GM10266 (cell line): ENCODE data around the gene HSD17B11.
A peak's percentile ranks its signal among the peaks of the same experiment; 100 is the strongest.
"Not testable (repeated sequence)": the region's sequence is repeated elsewhere in the genome, so short reads cannot be mapped to it uniquely, and the experiment has no call there.

Experiments
- DNase-seq: peaks from one replicate; pipeline ENCODE4 v3.0.0; 2012; ENCODE audit errors: extremely low spot score
- CTCF ChIP-seq: IDR thresholded peaks from 2 replicates; pipeline ENCODE4 v1.5.1; 2012; ENCODE audit warnings: mild to moderate bottlenecking, low read depth; ENCODE audit not compliant: control insufficient read depth, insufficient read depth; ENCODE audit errors: missing control alignments

Gene HSD17B11

GRCh38 chr4:87310691-87311335 lies 80.2 kb downstream of the HSD17B11 start:
- no peak for TF ChIP-seq CTCF
- DNase-seq, result no peak

DNA sequence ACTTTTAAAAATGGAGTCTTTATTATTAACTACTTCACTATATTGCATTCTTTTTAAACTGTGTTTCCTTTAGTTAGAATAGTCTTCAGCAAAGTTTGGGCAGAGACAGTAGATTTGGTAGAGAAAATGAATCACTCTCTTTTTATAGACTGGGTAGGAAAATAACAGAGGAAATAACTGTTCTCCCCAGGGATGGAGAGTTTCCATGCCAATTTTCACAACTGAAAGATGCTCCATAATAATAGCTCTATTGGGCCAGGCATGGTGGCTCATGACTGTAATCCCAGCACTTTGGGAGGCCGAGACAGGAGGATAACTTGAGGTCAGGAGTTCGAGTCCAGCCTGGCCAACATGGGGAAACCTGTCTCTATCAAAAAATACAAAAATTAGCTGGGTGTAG lies 81.4 kb downstream of the HSD17B11 start:
- no peak for TF ChIP-seq CTCF
- DNase-seq, result no peak

GRCh38 chr4:87306056-87306455 lies 84.9 kb downstream of the HSD17B11 start:
- DNase-seq, result peak; percentile 15
- no peak for TF ChIP-seq CTCF

DNA sequence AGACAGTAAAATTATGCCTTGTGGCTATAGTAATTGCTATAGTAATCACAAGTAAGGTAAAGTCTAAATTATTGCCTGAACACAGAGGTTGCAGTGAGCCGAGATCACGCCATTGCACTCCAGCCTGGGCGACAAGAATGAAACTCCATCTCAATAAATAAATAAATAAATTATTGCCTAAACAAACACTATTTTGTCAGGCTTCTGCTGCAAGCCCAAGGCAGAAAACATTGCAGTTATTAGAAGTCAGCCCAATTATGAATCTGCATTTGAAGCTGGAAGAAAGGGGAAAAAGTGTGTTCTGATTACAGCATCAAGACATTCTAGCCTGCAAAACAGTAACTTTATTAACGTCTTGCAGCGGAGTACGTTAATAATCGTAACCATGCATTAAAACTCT lies 85.4 kb downstream of the HSD17B11 start:
- no peak for DNase-seq
- no peak for TF ChIP-seq CTCF

DNA sequence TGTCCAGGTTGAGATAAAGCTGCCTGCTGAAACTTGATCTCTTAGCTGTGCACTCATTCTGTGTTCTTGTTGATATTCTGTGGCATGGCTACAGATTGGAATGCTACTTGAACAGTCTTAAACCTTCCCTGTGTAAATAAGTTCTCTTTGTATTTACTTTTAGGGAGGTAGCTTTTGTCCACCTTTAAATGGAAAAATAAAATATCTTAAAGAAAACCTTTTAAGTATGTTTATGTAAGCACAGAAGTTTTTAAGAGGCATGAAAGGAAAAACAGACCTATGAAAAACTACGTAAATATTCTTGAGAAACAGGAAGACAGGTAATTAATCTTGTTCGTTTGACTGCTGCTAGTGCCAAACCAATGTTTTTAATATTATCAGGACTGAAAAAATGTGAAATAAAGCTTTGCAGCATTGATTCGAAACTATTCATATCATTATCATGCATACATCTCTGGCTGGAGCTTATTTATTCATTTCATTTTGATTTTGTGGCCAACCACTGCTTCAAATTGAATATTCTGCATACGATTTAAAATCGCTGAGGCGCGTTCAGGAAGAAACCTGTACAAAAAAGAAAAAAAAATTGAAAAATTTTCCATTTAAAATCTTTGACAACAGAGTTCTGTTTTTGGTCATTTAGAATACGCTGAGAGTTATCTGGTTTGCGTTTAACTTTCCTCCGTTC lies 86.1 kb downstream of the HSD17B11 start:
- DNase-seq, result no peak
- TF ChIP-seq CTCF, result no peak

DNA sequence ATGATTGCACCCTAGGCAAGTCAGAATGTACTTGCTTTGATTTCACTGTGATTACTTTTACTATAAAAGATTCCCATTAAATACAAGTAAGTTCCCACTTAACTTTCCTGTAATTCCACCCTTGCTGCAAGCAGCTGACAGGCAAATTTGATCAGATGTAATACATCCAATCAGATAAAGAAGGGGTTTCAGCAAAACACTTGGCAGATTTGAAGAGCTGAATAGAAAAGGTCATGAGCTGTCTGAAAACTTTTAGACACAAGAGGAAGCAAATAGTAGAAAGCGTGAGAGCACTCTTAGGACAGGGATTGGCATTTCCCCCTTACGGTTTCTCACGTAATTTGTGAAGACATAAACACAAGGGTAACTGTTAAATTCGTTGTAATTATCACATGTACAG lies 91.1 kb downstream of the HSD17B11 start:
- DNase-seq, result no peak
- TF ChIP-seq CTCF, result no peak

- TF ChIP-seq CTCF, result no peak
- DNase-seq, result no peak
Observed at GRCh38 chr4:87298362-87298761, 92.6 kb downstream of the HSD17B11 start.

- DNase-seq, result not testable (repeated sequence)
Observed at GRCh38 chr4:87294911-87295310, 96.1 kb downstream of the HSD17B11 start.

DNA sequence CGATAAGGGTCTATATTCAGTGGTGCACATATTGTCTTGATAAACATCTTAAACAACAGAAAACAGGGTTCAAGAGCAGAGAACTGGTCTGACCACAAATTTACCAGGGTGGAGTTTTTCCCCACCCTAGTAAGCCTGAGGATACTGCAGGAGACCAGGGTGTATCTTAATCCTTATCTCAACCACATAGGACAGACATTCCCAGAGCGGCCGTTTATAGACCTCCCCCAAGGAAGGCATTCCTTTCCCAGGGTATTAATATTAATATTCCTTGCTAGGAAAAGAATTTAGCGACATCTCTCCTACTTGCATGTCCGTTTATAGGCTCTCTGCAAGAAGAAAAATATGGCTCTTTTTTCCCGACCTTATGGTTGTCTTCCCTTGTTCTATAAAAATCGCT lies 97.1 kb downstream of the HSD17B11 start:
- DNase-seq, result not testable (repeated sequence)
